Small intestine (tissue), 16 donors: ENCODE data around the gene CKS2. TPM values are rescaled to one million over a fixed set of nuclear protein-coding genes. Genes with fewer than 3 reads are reported as not detected.
"Not testable (repeated sequence)": the region's sequence is repeated elsewhere in the genome, so short reads cannot be mapped to it uniquely, and the experiment has no call there.

ENCODE experiments used
- DNase-seq, 2 donors: peaks; one replicate each; pipeline versions ENCODE4 v3.0.0 to v3.0.0-alpha.2; 2013
- FAIRE-seq: peaks from 2 replicates; lab custom pipeline; 2012; peaks lifted over from hg19 to GRCh38; lab: Jason Lieb, UNC
- H3K27ac ChIP-seq, 3 donors: one replicate each; pipeline ENCODE4 v1.5.1; 2013; ENCODE audit warnings: low read length in 2 of 3, mild to moderate bottlenecking in 2 of 3, control low read depth in 1 of 3, inconsistent platforms in 1 of 3, low read depth in 1 of 3, moderate library complexity in 1 of 3
- H3K27me3 ChIP-seq, 3 donors: one replicate each; pipeline ENCODE4 v1.6.1; 2013; ENCODE audit warnings: low read length in 3 of 3, inconsistent platforms in 1 of 3; ENCODE audit not compliant: control insufficient read depth in 3 of 3, insufficient read depth in 3 of 3
- H3K36me3 ChIP-seq, 3 donors: one replicate each; pipeline ENCODE4 v1.6.1; 2013; ENCODE audit warnings: low read length in 3 of 3, inconsistent platforms in 1 of 3, low read depth in 1 of 3, mild to moderate bottlenecking in 1 of 3, moderate library complexity in 1 of 3; ENCODE audit not compliant: control insufficient read depth in 3 of 3, insufficient read depth in 2 of 3
- H3K4me1 ChIP-seq, 3 donors: one replicate each; pipeline ENCODE4 v1.6.1; 2013; ENCODE audit warnings: low read length in 2 of 3, inconsistent platforms in 1 of 3, low read depth in 1 of 3, mild to moderate bottlenecking in 1 of 3, moderate library complexity in 1 of 3; ENCODE audit not compliant: control insufficient read depth in 3 of 3, insufficient read depth in 2 of 3
- H3K4me3 ChIP-seq, 3 donors: one replicate each; pipeline ENCODE4 v1.5.1; 2013; ENCODE audit warnings: low read length in 3 of 3, control low read depth in 1 of 3, inconsistent platforms in 1 of 3, low read depth in 1 of 3, mild to moderate bottlenecking in 1 of 3, moderate library complexity in 1 of 3
- H3K9me3 ChIP-seq, 2 donors: one replicate each; pipeline ENCODE4 v1.6.1; 2013; ENCODE audit warnings: low read depth in 1 of 2, low read length in 1 of 2; ENCODE audit not compliant: control insufficient read depth in 2 of 2, insufficient read depth in 1 of 2
- WGBS, 3 donors: extraction: QIAGEN DNeasy Blood & Tissue Kit; methylation state at CpG; one replicate each; pipeline ENCODE4 v1.1.7; 2013; 5-methylcytosine and 5-hydroxymethylcytosine counted together
- long read RNA-seq, 10 donors: transcript quantifications; one replicate each; lab custom pipeline, GENCODE V29; 2026
- polyA plus RNA-seq, 4 donors: library from polyadenylated mRNA; stranded (reverse) in 3 of 4; unstranded in 1 of 4; fragments of 200-250 nt in 3 of 4; fragments of 120-200 nt in 1 of 4; gene quantifications; one replicate each; pipeline versions ENCODE4 v1.2.1 to v1.2.3, GENCODE V29; 2013
- donor health status: healthy with polysubstance abuse.
- donor health status: control.
- donor health status: control.
- donor health status: Bipolar disorder and iron deficiency.
- donor health status: healthy.

CKS2 gene
- polyA plus RNA-seq = 100 to 1,000 TPM in 1 of 4 donors, 10 to 100 TPM in 3; 26.2 to 217 (median 77.1) TPM
- long read RNA-seq, donor 1, transcript CKS2-201 (3 exons, 613 nt) = major isoform, 141 of 157 reads
- long read RNA-seq, donor 1, partial matches to known transcripts = 16 of 157 reads
- long read RNA-seq, donor 1, other reads (novel, unspliced or antisense) = 0 of 157 reads
- long read RNA-seq, donor 2, transcript CKS2-201 (3 exons, 613 nt) = major isoform, 20 of 20 reads
- long read RNA-seq, donor 2, partial matches to known transcripts = 0 of 20 reads
- long read RNA-seq, donor 2, other reads (novel, unspliced or antisense) = 0 of 20 reads
- long read RNA-seq, donor 3, transcript CKS2-201 (3 exons, 613 nt) = major isoform, 41 of 47 reads
- long read RNA-seq, donor 3, partial matches to known transcripts = 6 of 47 reads
- long read RNA-seq, donor 3, other reads (novel, unspliced or antisense) = 0 of 47 reads
- long read RNA-seq, donor 4, partial matches to known transcripts = 0 of 1 reads
- long read RNA-seq, donor 4, other reads (novel, unspliced or antisense) = 0 of 1 reads
- long read RNA-seq, donor 5, transcript CKS2-201 (3 exons, 613 nt) = major isoform, 17 of 17 reads
- long read RNA-seq, donor 5, partial matches to known transcripts = 0 of 17 reads
- long read RNA-seq, donor 5, other reads (novel, unspliced or antisense) = 0 of 17 reads
- long read RNA-seq, donor 6, transcript CKS2-201 (3 exons, 613 nt) = major isoform, 30 of 30 reads
- long read RNA-seq, donor 6, partial matches to known transcripts = 0 of 30 reads
- long read RNA-seq, donor 6, other reads (novel, unspliced or antisense) = 0 of 30 reads
- long read RNA-seq, donor 7, transcript CKS2-201 (3 exons, 613 nt) = major isoform, 164 of 172 reads
- long read RNA-seq, donor 7, partial matches to known transcripts = 8 of 172 reads
- long read RNA-seq, donor 7, other reads (novel, unspliced or antisense) = 0 of 172 reads
- long read RNA-seq, donor 8, partial matches to known transcripts = 0 of 3 reads
- long read RNA-seq, donor 8, other reads (novel, unspliced or antisense) = 0 of 3 reads
- long read RNA-seq, donor 9, transcript CKS2-201 (3 exons, 613 nt) = major isoform, 14 of 14 reads
- long read RNA-seq, donor 9, partial matches to known transcripts = 0 of 14 reads
- long read RNA-seq, donor 9, other reads (novel, unspliced or antisense) = 0 of 14 reads
- long read RNA-seq, donor 10, transcript CKS2-201 (3 exons, 613 nt) = major isoform, 58 of 58 reads
- long read RNA-seq, donor 10, partial matches to known transcripts = 0 of 58 reads
- long read RNA-seq, donor 10, other reads (novel, unspliced or antisense) = 0 of 58 reads

- DNase-seq = peak; percentile 100
- Histone ChIP-seq H3K36me3 (peaks cover 0 to 4% (median 0%) of the 10 kb centered on the region in 3 donors), H3K27ac (peak within 1 kb of the TSS; percentile 96 to 99 (median 96)), H3K27me3 (no peaks in the 10 kb centered on the region), H3K9me3 (no peaks in the 10 kb centered on the region), H3K4me3 (peak within 1 kb of the TSS; percentile 77 to 95 (median 82)), H3K4me1 (peaks cover 0 to 8% (median 5%) of the 10 kb centered on the region in 3 donors)
- peak; percentile 88 for FAIRE-seq
- WGBS, 3 donors = 0% methylated on average over 77 to 86 of the region's 86 CpGs
These were observed at the start of gene CKS2 for GRCh38 chr9:89310475-89311345. Gene CKS2, plus strand, starts transcription at chr9:89311195. Its CDS starts 98 bp downstream, at chr9:89311293.

- H3K9me3 ChIP-seq = peaks cover 1 to 24% of the 10 kb centered on the region in 2 donors
- whole genome bisulfite sequencing, 3 donors = 73 to 91% (median 90%) methylated on average over 3 of the region's 3 CpGs
- peaks cover 0 to 6% (median 5%) of the 10 kb centered on the region in 3 donors for H3K4me1 ChIP-seq
- FAIRE-seq (no peak), DNase-seq (no peak)
- H3K27me3 ChIP-seq = no peaks in the 10 kb centered on the region
- H3K27ac ChIP-seq = no peak overlapping the region
- H3K36me3 ChIP-seq = no peaks in the 10 kb centered on the region
- H3K4me3 ChIP-seq = no peak overlapping the region
These were observed 37.3 kb upstream of the CKS2 start for GRCh38 chr9:89273528-89274279.

GRCh38 chr9:89274838-89275237 is 36.2 kb upstream of the CKS2 start:
- no peak for DNase-seq
- H3K9me3 ChIP-seq = peaks cover 1 to 24% of the 10 kb centered on the region in 2 donors
- H3K4me1 ChIP-seq = peaks cover 0 to 8% (median 6%) of the 10 kb centered on the region in 3 donors
- WGBS, 3 donors = 75 to 80% (median 76%) methylated on average over 5 of the region's 5 CpGs
- no peaks in the 10 kb centered on the region for H3K36me3 ChIP-seq
- no peak for FAIRE-seq
- no peaks in the 10 kb centered on the region for H3K27me3 ChIP-seq
- H3K4me3 ChIP-seq = no peak overlapping the region
- no peak overlapping the region for H3K27ac ChIP-seq

GRCh38 chr9:89276040-89276439 is 35.0 kb upstream of the CKS2 start:
- not testable (repeated sequence) for H3K36me3 ChIP-seq, FAIRE-seq
- WGBS, 3 donors = 93 to 100% (median 96%) methylated on average over 2 of the region's 2 CpGs

GRCh38 chr9:89277043-89277442 is 34.0 kb upstream of the CKS2 start:
- Histone ChIP-seq H3K36me3 (no peaks in the 10 kb centered on the region), H3K27me3 (no peaks in the 10 kb centered on the region), H3K27ac (no peak overlapping the region), H3K4me3 (no peak overlapping the region), H3K4me1 (peaks cover 0 to 8% (median 6%) of the 10 kb centered on the region in 3 donors), H3K9me3 (peaks cover 1 to 24% of the 10 kb centered on the region in 2 donors)
- no peak for DNase-seq
- no peak for FAIRE-seq
- WGBS, 3 donors = 88 to 97% (median 94%) methylated on average over 2 of the region's 2 CpGs

More at GRCh38 chr9:89276040-89276439, 35.0 kb upstream of the CKS2 start:
- H3K9me3 ChIP-seq = peaks cover 1 to 24% of the 10 kb centered on the region in 2 donors
- DNase-seq, H3K4me1 ChIP-seq, H3K27me3 ChIP-seq, H3K27ac ChIP-seq, H3K4me3 ChIP-seq: not testable (repeated sequence)

GRCh38 chr9:89277454-89277853 is 33.5 kb upstream of the CKS2 start:
- Histone ChIP-seq H3K4me3 (no peak overlapping the region), H3K9me3 (peaks cover 1 to 20% of the 10 kb centered on the region in 2 donors), H3K27ac (no peak overlapping the region), H3K36me3 (no peaks in the 10 kb centered on the region), H3K27me3 (no peaks in the 10 kb centered on the region), H3K4me1 (peaks cover 0 to 8% (median 6%) of the 10 kb centered on the region in 3 donors)
- FAIRE-seq (no peak), DNase-seq (peak; percentile 38 to 71)

- FAIRE-seq (no peak), DNase-seq (no peak)
- WGBS, 3 donors = 94 to 100% (median 95%) methylated on average over 2 of the region's 2 CpGs
- Histone ChIP-seq H3K9me3 (peaks cover 1 to 20% of the 10 kb centered on the region in 2 donors), H3K27ac (no peak overlapping the region), H3K27me3 (no peaks in the 10 kb centered on the region), H3K36me3 (no peaks in the 10 kb centered on the region), H3K4me3 (no peak overlapping the region), H3K4me1 (peaks cover 0 to 8% (median 6%) of the 10 kb centered on the region in 3 donors)
These were observed 32.4 kb upstream of the CKS2 start for GRCh38 chr9:89278551-89278950.
